Cardiac atrium fibroblast (primary cell): Measurements from ENCODE around the gene RNF41. TPM values are rescaled to one million over a fixed set of nuclear protein-coding genes. Genes with fewer than 3 reads are reported as not detected.

Experiments used
- total RNA-seq: library from RNA; depleted of rRNA; stranded (reverse); fragments of >200 nt; gene quantifications from 2 replicates; pipeline ENCODE4 v1.2.3, GENCODE V29; 2015

Gene RNF41
- 165 and 167 TPM in 2 replicates for total RNA-seq

GRCh38 chr12:56221757-56222530 is at the start of gene RNF41:
Gene RNF41 (minus strand): TSS chr12:56221922. CDS start chr12:56214047, 7,875 bp downstream.

GRCh38 chr12:56266693-56267442 is 45.1 kb upstream of the RNF41 start, which contains the start of gene COQ10A:
Gene COQ10A (plus strand): TSS chr12:56266942. CDS start chr12:56267119, 177 bp downstream.

GRCh38 chr12:56258068-56258819 is 36.5 kb upstream of the RNF41 start, which contains the start of gene ANKRD52:
Gene ANKRD52 (minus strand): TSS chr12:56258384. CDS start chr12:56258269, 115 bp downstream.

GRCh38 chr12:56229916-56230431 is 8.3 kb upstream of the RNF41 start, which contains the start of gene SLC39A5:
Gene SLC39A5 (plus strand): TSS chr12:56230051. CDS start chr12:56231275, 1,224 bp downstream.

GRCh38 chr12:56224102-56224701 is 2.5 kb upstream of the RNF41 start, which contains the start of gene NABP2:
Gene NABP2 (plus strand): TSS chr12:56224342. CDS start chr12:56224857, 515 bp downstream.

GRCh38 chr12:56189099-56189917 is 32.4 kb downstream of the RNF41 start, which contains the start of gene SMARCC2:
Gene SMARCC2 (minus strand): TSS chr12:56189483. CDS start chr12:56189461, 22 bp downstream.

GRCh38 chr12:56158029-56158925 is 63.4 kb downstream of the RNF41 start, which contains the start of gene MYL6:
Gene MYL6 (plus strand): TSS chr12:56158359. CDS start chr12:56158402, 43 bp downstream.

Other genes starting within 250 kb of the RNF41 start
- gene RAB5B, start 247.8 kb downstream of the RNF41 start, total RNA-seq = 54.9 and 61.6 TPM in 2 replicates
- gene SUOX, start 224.6 kb downstream of the RNF41 start, total RNA-seq = 8.3 and 12.3 TPM in 2 replicates
- 0.90 and 1.1 TPM in 2 replicates for gene IKZF4, start 200.9 kb downstream of the RNF41 start, total RNA-seq
- 2,251 and 2,313 TPM in 2 replicates for gene RPS26, start 180.0 kb downstream of the RNF41 start, total RNA-seq
- gene ERBB3, start 141.8 kb downstream of the RNF41 start, total RNA-seq = not detected in 2 replicates
- gene PA2G4, start 117.4 kb downstream of the RNF41 start, total RNA-seq = 72.4 and 89.7 TPM in 2 replicates
- 2,694 and 2,773 TPM in 2 replicates for gene RPL41, start 105.3 kb downstream of the RNF41 start, total RNA-seq
- gene ZC3H10, start 103.7 kb downstream of the RNF41 start, total RNA-seq = 1.1 and 1.8 TPM in 2 replicates
- gene ESYT1, start 93.7 kb downstream of the RNF41 start, total RNA-seq = 185 and 212 TPM in 2 replicates
- gene MYL6B, start 69.3 kb downstream of the RNF41 start, total RNA-seq = 66.6 and 114 TPM in 2 replicates
- gene MYL6, start 63.6 kb downstream of the RNF41 start, total RNA-seq = 2,267 and 2,694 TPM in 2 replicates
- gene SMARCC2, start 32.4 kb downstream of the RNF41 start, total RNA-seq = 28.7 and 50.7 TPM in 2 replicates
- 20.9 and 37.1 TPM in 2 replicates for gene NABP2, start 2.4 kb upstream of the RNF41 start, total RNA-seq
- gene SLC39A5, start 8.1 kb upstream of the RNF41 start, total RNA-seq = not detected in 2 replicates
- 28.3 and 41.0 TPM in 2 replicates for gene ANKRD52, start 36.5 kb upstream of the RNF41 start, total RNA-seq
- 5.6 and 7.3 TPM in 2 replicates for gene COQ10A, start 45.0 kb upstream of the RNF41 start, total RNA-seq
- gene CS, start 78.4 kb upstream of the RNF41 start, total RNA-seq = 71.7 and 119 TPM in 2 replicates
- 114 and 138 TPM in 2 replicates for gene CNPY2, start 94.1 kb upstream of the RNF41 start, total RNA-seq
- 10.4 and 17.1 TPM in 2 replicates for gene PAN2, start 112.1 kb upstream of the RNF41 start, total RNA-seq
- gene IL23A, start 117.0 kb upstream of the RNF41 start, total RNA-seq = 1.6 TPM in 1 of 2 replicates, not detected in the other
- 62.2 and 62.5 TPM in 2 replicates for gene STAT2, start 138.2 kb upstream of the RNF41 start, total RNA-seq
- not detected in 2 replicates for gene APOF, start 140.9 kb upstream of the RNF41 start, total RNA-seq
- gene TIMELESS, start 227.5 kb upstream of the RNF41 start, total RNA-seq = 4.2 and 4.4 TPM in 2 replicates
- not detected in 2 replicates for gene MIP, start 232.7 kb upstream of the RNF41 start, total RNA-seq
- 1.5 and 2.2 TPM in 2 replicates for gene SPRYD4, start 246.7 kb upstream of the RNF41 start, total RNA-seq